GM12878 (cell line): ENCODE results near the gene HS1BP3. TPM values are rescaled to one million over a fixed set of nuclear protein-coding genes. Genes with fewer than 3 reads are reported as not detected.

Source experiments
- ATAC-seq: fragments of 200-7000 bp; cut with Tn5 transposase; 3 replicates; pipeline ENCODE4 v1.9.1; 2020; ENCODE audit warnings: mild to moderate bottlenecking, moderate library complexity
- BruUV-seq: library from RNA; stranded (reverse); fragments of 400-500 nt; replicated peaks from 2 replicates; lab custom pipeline; 2021; lab: Mats Ljungman, UMichigan
- CTCF ChIA-PET: fragments of 300-600 bp; sonication (Branson Sonifier 250); formaldehyde crosslinking; extraction: SDS; loops from one replicate; lab custom pipeline; 2021; ENCODE audit warnings: inconsistent platforms; lab: Yijun Ruan, JAX
- POLR2A ChIA-PET: fragments of 350-600 bp; formaldehyde crosslinking; extraction: SDS; loops from one replicate; lab custom pipeline; 2021; ENCODE audit warnings: inconsistent platforms; lab: Charles Lee
- RAD21 ChIA-PET: fragments of 300-600 bp; sonication (Branson Sonifier 250); formaldehyde crosslinking; loops from one replicate; lab custom pipeline; 2023; ENCODE audit warnings: antibody characterized with exemption; ENCODE audit not compliant: unreplicated experiment; lab: Charles Lee
- SMC1A ChIA-PET: fragments of 300-600 bp; sonication (Branson Sonifier 250); formaldehyde crosslinking; loops from one replicate; lab custom pipeline; 2023; ENCODE audit not compliant: unreplicated experiment, uncharacterized antibody; lab: Charles Lee
- DNase-seq: peaks from one replicate; pipeline ENCODE4 v3.0.0-alpha.2; 2011; ENCODE audit warnings: low read depth, low spot score
- FAIRE-seq: peaks from 3 replicates; lab custom pipeline; 2011; peaks lifted over from hg19 to GRCh38; lab: Jason Lieb, UNC
- H2AFZ ChIP-seq: 2 replicates; pipeline ENCODE4 v1.6.0; 2011; ENCODE audit warnings: low read depth, low read length, control low read depth; ENCODE audit not compliant: control insufficient read depth
- H3K27ac ChIP-seq: 2 replicates; pipeline ENCODE4 v1.5.1; 2011; ENCODE audit warnings: control low read depth; ENCODE audit not compliant: control insufficient read depth, insufficient read depth
- H3K27me3 ChIP-seq, 2 experiments: replicated peaks in 1 of 2; 2 replicates each; pipeline versions ENCODE4 v1.6.0 to v1.6.1; 2011; ENCODE audit warnings: low read length in 1 of 2; ENCODE audit not compliant: control insufficient read depth in 2 of 2, insufficient read depth in 2 of 2
- H3K36me3 ChIP-seq, 2 experiments: 2 replicates each; pipeline ENCODE4 v1.5.1; 2011; ENCODE audit warnings: low read length in 1 of 2; ENCODE audit not compliant: control insufficient read depth in 2 of 2, insufficient read depth in 2 of 2
- H3K4me1 ChIP-seq: 2 replicates; pipeline ENCODE4 v1.6.1; 2011; ENCODE audit warnings: mild to moderate bottlenecking, low read length, moderate library complexity, mixed read lengths; ENCODE audit not compliant: control insufficient read depth, insufficient read depth
- H3K4me2 ChIP-seq: 2 replicates; pipeline ENCODE4 v1.6.0; 2011; ENCODE audit warnings: control low read depth; ENCODE audit not compliant: control insufficient read depth, insufficient read depth
- H3K4me3 ChIP-seq: fragments of 200-600 bp; sonication (generic); 2 replicates; pipeline ENCODE4 v1.5.1; 2016
- H3K79me2 ChIP-seq: 2 replicates; pipeline ENCODE4 v1.6.0; 2011; ENCODE audit warnings: low read length; ENCODE audit not compliant: control insufficient read depth, insufficient read depth
- H3K9ac ChIP-seq: 2 replicates; pipeline ENCODE4 v1.8.0; 2011; ENCODE audit warnings: low read length, control low read depth, mixed read lengths; ENCODE audit not compliant: control insufficient read depth, insufficient read depth
- H3K9me3 ChIP-seq: replicated peaks from 3 replicates; pipeline ENCODE4 v1.5.1; 2011; ENCODE audit warnings: mild to moderate bottlenecking, low read length; ENCODE audit not compliant: control insufficient read depth, insufficient read depth
- H4K20me1 ChIP-seq: 2 replicates; pipeline ENCODE4 v1.6.0; 2011; ENCODE audit not compliant: control insufficient read depth, insufficient read depth
- CBFB ChIP-seq: IDR thresholded peaks from 2 replicates; pipeline ENCODE4 v1.6.1; 2016; ENCODE audit warnings: antibody characterized with exemption, low read depth
- CREB1 ChIP-seq: IDR thresholded peaks from 2 replicates; pipeline ENCODE4 v1.6.1; 2012; ENCODE audit warnings: low read depth, mild to moderate bottlenecking, inconsistent platforms
- EP300 ChIP-seq, 2 experiments: fragments of 150-350 bp in 1 of 2; IDR thresholded peaks; 2 replicates each; pipeline ENCODE4 v1.6.1; 2011 to 2012; ENCODE audit warnings: low read depth in 2 of 2, low read length in 2 of 2, borderline replicate concordance in 1 of 2, improper control_type of control experiment in 1 of 2, inconsistent platforms in 1 of 2; ENCODE audit not compliant: control insufficient read depth in 1 of 2
- FOS ChIP-seq: IDR thresholded peaks from 3 replicates; pipeline ENCODE4 v1.6.1; 2011; ENCODE audit warnings: borderline replicate concordance; ENCODE audit not compliant: insufficient read length; ENCODE audit errors: extremely low read depth
- HSF1 ChIP-seq: fragments of 150-350 bp; IDR thresholded peaks from 2 replicates; pipeline ENCODE4 v1.6.1; 2014; ENCODE audit warnings: mild to moderate bottlenecking, low read depth, low read length
- IKZF2 ChIP-seq, 2 experiments: fragments of 450-650 bp; IDR thresholded peaks; 2 replicates each; pipeline ENCODE4 v1.6.1; 2017; ENCODE audit warnings: mild to moderate bottlenecking in 2 of 2, moderate library complexity in 2 of 2
- LARP7 ChIP-seq: fragments of 450-650 bp; IDR thresholded peaks from 2 replicates; pipeline ENCODE4 v1.6.1; 2017; ENCODE audit warnings: mild to moderate bottlenecking
- POLR2A ChIP-seq: IDR thresholded peaks from 2 replicates; pipeline ENCODE4 v1.6.1; 2011; ENCODE audit warnings: low read depth, mild to moderate bottlenecking, low read length
- SUPT20H ChIP-seq: IDR thresholded peaks from 2 replicates; pipeline ENCODE4 v1.6.1; 2011; ENCODE audit warnings: low read depth, mild to moderate bottlenecking, low read length, moderate library complexity, borderline replicate concordance; ENCODE audit not compliant: control insufficient read depth
- ZBTB40 ChIP-seq: fragments of 450-650 bp; IDR thresholded peaks from 2 replicates; pipeline ENCODE4 v1.6.1; 2016; ENCODE audit warnings: mild to moderate bottlenecking, moderate library complexity, borderline replicate concordance
- ZNF687 ChIP-seq: fragments of 450-650 bp; IDR thresholded peaks from 2 replicates; pipeline ENCODE4 v1.6.1; 2017; ENCODE audit warnings: mild to moderate bottlenecking, moderate library complexity
- WGBS: methylation state at CpG from one replicate; pipeline ENCODE4 v1.1.6; 2016; ENCODE audit warnings: low lambda C conversion rate; ENCODE audit not compliant: insufficient replicate concordance, insufficient coverage; ENCODE audit errors: missing lambda C conversion rate; 5-methylcytosine and 5-hydroxymethylcytosine counted together
- in situ Hi-C: fragments of 300-500 bp; cut with MboI; formaldehyde crosslinking; loops from 9 replicates; pipeline ENCODE4 v1.14.3; 2018; ENCODE audit warnings: mixed read lengths
- intact Hi-C: fragments of 100-400 bp; cut with micrococcal nuclease; formaldehyde crosslinking; loops from one replicate; pipeline ENCODE4 v1.14.2; 2022; ENCODE audit not compliant: unreplicated experiment
- polyA plus RNA-seq, 11 experiments: library from polyadenylated mRNA; depleted of rRNA in 4 of 11; unstranded in 6 of 11; stranded (reverse) in 5 of 11; fragments of >200 nt; fragmentation: Nextera tagmentation in 4 of 11; fragmentation: Illumina TruSeq in 1 of 11; extraction: Ambion mirVana in 4 of 11; extraction: Trizol in 1 of 11; gene quantifications; 1 replicate in 1 of 11; 2 replicates in 10 of 11; pipeline versions ENCODE4 v1.2.1 to v1.2.3, GENCODE V29; 2011 to 2016; ENCODE audit warnings: inconsistent platforms in 2 of 11, missing spikeins in 2 of 11, low read depth in 1 of 11
- total RNA-seq, 4 experiments: library from RNA; depleted of rRNA in 3 of 4; stranded (reverse); fragments of >200 nt in 3 of 4; fragmentation: Illumina TruSeq in 1 of 4; extraction: Trizol in 1 of 4; gene quantifications; 2 replicates each; pipeline versions ENCODE4 v1.2.1 to v1.2.3, GENCODE V29; 2013 to 2021

HS1BP3 gene
- total and polyA plus RNA-seq, 10 of the 15 experiments (the other 5 are each of a cell fraction or from before 2014, with no cell fraction given) = 0.47 to 7.2 (median 4.6) TPM

- TF ChIP-seq IKZF2 (IDR thresholded peaks at IDR 0.05) = no peak
- TF ChIP-seq SUPT20H = no peak
Observed at GRCh38 chr2:20645301-20645701, 5.6 kb downstream of the HS1BP3 start (continued).

DNA sequence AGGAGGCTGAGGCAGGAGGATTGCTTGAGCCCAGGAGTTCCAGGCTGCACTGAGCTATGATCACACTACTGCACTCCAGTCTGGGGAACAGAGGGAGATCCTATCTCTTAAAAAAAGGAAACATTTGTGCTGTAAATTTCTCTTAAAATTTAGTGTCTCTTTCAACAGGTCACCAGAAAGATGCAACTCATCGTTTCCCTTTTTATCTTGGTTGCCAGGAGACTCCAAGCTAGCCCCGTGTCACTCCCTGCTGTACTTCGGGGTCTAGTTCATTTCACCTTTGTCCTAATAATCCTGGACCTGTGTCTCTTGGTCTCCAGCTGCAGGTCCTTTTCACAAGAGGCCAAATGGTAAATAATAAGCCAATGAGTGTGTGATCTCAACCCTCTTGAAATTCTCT, 7.1 kb downstream of the HS1BP3 start:
- ChIA-PET CTCF (interaction anchor here (0.7 to 6.3 kb wide), 22 partner anchors 10 to 317 kb away, joined by 3 to 72 read pairs (median 6); partner anchors contain the start of gene RHOB), RAD21 (interaction anchor here (0.7 to 3.6 kb wide), 6 partner anchors 194 to 263 kb away, joined by 3 to 38 read pairs (median 4); partner anchors contain the start of gene RHOB), POLR2A (interaction anchor here (0.6 kb wide), 1 partner anchor 204 kb away, joined by 3 read pairs; no protein-coding TSS in a partner anchor), SMC1A (interaction anchor here (0.7 to 5.6 kb wide), 9 partner anchors 9 to 339 kb away, joined by 3 to 34 read pairs (median 3); no protein-coding TSS in a partner anchor)
- in situ Hi-C loops = loop anchor here (5.0 kb wide), 1 partner anchor 202 kb away; no protein-coding TSS in a partner anchor
- no TSS peak for BruUV-seq
- H4K20me1 ChIP-seq = no peaks in the 10 kb centered on the region; the same call in 1 of the 2 replicates
- no peaks in the 10 kb centered on the region for H3K9me3 ChIP-seq
- H3K79me2 ChIP-seq = no peaks in the 10 kb centered on the region
- ATAC-seq = no peak
- no peak overlapping the region for H3K4me2 ChIP-seq
- H3K4me1 ChIP-seq = no peaks in the 10 kb centered on the region; the same call in 1 of the 2 replicates
- H3K4me3 ChIP-seq = no peak overlapping the region
- no peaks in the 10 kb centered on the region for H3K27me3 ChIP-seq
- H2AFZ ChIP-seq = no peak overlapping the region
- WGBS = 29% methylated on average over 3 of the region's 3 CpGs
- H3K9ac ChIP-seq = no peak overlapping the region
- no peak for FAIRE-seq
- H3K36me3 ChIP-seq = peaks cover 0 to 3% of the 10 kb centered on the region in 2 experiments; a peak in 2 of 4 replicates
- intact Hi-C loops = no loop called here
- no peak overlapping the region for H3K27ac ChIP-seq
- DNase-seq = no peak
- TF ChIP-seq FOS (no peak), CREB1 (no peak), EP300 (IDR thresholded peaks at IDR 0.05; ENCODE audit: borderline replicate concordance in 1 of 2, control insufficient read depth in 1 of 2, low read depth in 2 of 2, low read length in 2 of 2) (no peak), POLR2A (no peak), ZNF687 (no peak), LARP7 (no peak), CBFB (no peak), ZBTB40 (no peak), HSF1 (no peak)
